GM10266 (cell line): ENCODE measurements around the gene CNTNAP2.
A peak's percentile ranks its signal among the peaks of the same experiment; 100 is the strongest.

ENCODE experiments used
- DNase-seq: peaks from one replicate; pipeline ENCODE4 v3.0.0; 2012; ENCODE audit errors: extremely low spot score
- CTCF ChIP-seq: IDR thresholded peaks from 2 replicates; pipeline ENCODE4 v1.5.1; 2012; ENCODE audit warnings: mild to moderate bottlenecking, low read depth; ENCODE audit not compliant: control insufficient read depth, insufficient read depth; ENCODE audit errors: missing control alignments

Gene CNTNAP2

GRCh38 chr7:147197006-147197405 is 1080.4 kb downstream of the CNTNAP2 start:
- DNase-seq, result no peak
- TF ChIP-seq CTCF, result no peak

- TF ChIP-seq CTCF, result no peak
- no peak for DNase-seq
Measured at GRCh38 chr7:147199868-147200267, 1083.3 kb downstream of the CNTNAP2 start.

- DNase-seq, result no peak
- TF ChIP-seq CTCF, result no peak
Measured at GRCh38 chr7:147207988-147208387, 1091.4 kb downstream of the CNTNAP2 start.

GRCh38 chr7:147231275-147231674 is 1114.7 kb downstream of the CNTNAP2 start:
- no peak for TF ChIP-seq CTCF
- DNase-seq, result no peak

GRCh38 chr7:147235645-147236382 is 1119.2 kb downstream of the CNTNAP2 start:
- no peak for TF ChIP-seq CTCF
- no peak for DNase-seq

GRCh38 chr7:147240468-147240867 is 1123.9 kb downstream of the CNTNAP2 start:
- no peak for TF ChIP-seq CTCF
- DNase-seq, result no peak

- TF ChIP-seq CTCF, result peak; percentile 73
- DNase-seq, result peak; percentile 42
Measured at GRCh38 chr7:147245274-147245673, 1128.7 kb downstream of the CNTNAP2 start.
